HepG2 (cell line): ENCODE measurements around the gene FOXN3. TPM values are rescaled to one million over a fixed set of nuclear protein-coding genes. Genes with fewer than 3 reads are reported as not detected.

ENCODE experiments used
- ARNT2 ChIP-seq: sonication (generic); formaldehyde crosslinking; IDR thresholded peaks from 2 replicates; pipeline ENCODE4 v1.8.0; 2022; ENCODE audit warnings: mild to moderate bottlenecking, low read depth, missing genetic modification reagents, moderate library complexity
- ASH2L ChIP-seq: fragments of 300-600, 200-600 bp; sonication (generic); IDR thresholded peaks from 2 replicates; pipeline ENCODE4 v1.7.0; 2017; ENCODE audit warnings: low read depth, mild to moderate bottlenecking, moderate library complexity, mixed read lengths, low read length; ENCODE audit not compliant: insufficient read length
- ATF7 ChIP-seq, 2 experiments: fragments of 450-650 bp in 1 of 2; sonication (generic) in 1 of 2; formaldehyde crosslinking in 1 of 2; IDR thresholded peaks; 2 replicates each; pipeline versions ENCODE4 v1.4.0 to v1.6.1; 2016 to 2020; ENCODE audit warnings: antibody characterized with exemption in 1 of 2, mild to moderate bottlenecking in 1 of 2, missing genetic modification reagents in 1 of 2
- BCL6 ChIP-seq: IDR thresholded peaks from 2 replicates; pipeline ENCODE4 v1.6.1; 2016; ENCODE audit warnings: missing genetic modification reagents, missing compliant biosample characterization
- HNF4A ChIP-seq: sonication (generic); formaldehyde crosslinking; IDR thresholded peaks from 2 replicates; pipeline ENCODE4 v1.4.0; 2020; ENCODE audit warnings: missing genetic modification reagents
- HNRNPUL1 ChIP-seq: fragments of 200-400 bp; formaldehyde crosslinking; IDR thresholded peaks from 2 replicates; pipeline ENCODE4 v1.6.1; 2017; ENCODE audit warnings: low read depth, mild to moderate bottlenecking, low read length, moderate library complexity
- MTF1 ChIP-seq: sonication (generic); formaldehyde crosslinking; IDR thresholded peaks from 2 replicates; pipeline ENCODE4 v1.5.0; 2020; ENCODE audit warnings: missing genetic modification reagents
- NCOR1 ChIP-seq: fragments of 200-600 bp; sonication (generic); IDR thresholded peaks from 2 replicates; pipeline ENCODE4 v1.7.0; 2017; ENCODE audit warnings: antibody characterized with exemption, low read length, borderline replicate concordance
- SMYD3 ChIP-seq: sonication (generic); formaldehyde crosslinking; IDR thresholded peaks from 2 replicates; pipeline ENCODE4 v1.8.1; 2023; ENCODE audit warnings: mild to moderate bottlenecking, missing genetic modification reagents
- SYNCRIP ChIP-seq: fragments of 200-400 bp; formaldehyde crosslinking; IDR thresholded peaks from 2 replicates; pipeline ENCODE4 v1.6.1; 2018; ENCODE audit warnings: mild to moderate bottlenecking, low read depth, low read length; ENCODE audit not compliant: insufficient read depth
- TBP ChIP-seq: sonication (generic); formaldehyde crosslinking; IDR thresholded peaks from 2 replicates; pipeline ENCODE4 v1.5.0; 2020; ENCODE audit warnings: missing genetic modification reagents
- YEATS4 ChIP-seq: sonication (generic); formaldehyde crosslinking; IDR thresholded peaks from 2 replicates; pipeline ENCODE4 v1.4.0; 2020; ENCODE audit warnings: missing genetic modification reagents, borderline replicate concordance
- ZBTB20 ChIP-seq: sonication (generic); formaldehyde crosslinking; IDR thresholded peaks from 2 replicates; pipeline ENCODE4 v1.8.1; 2023; ENCODE audit warnings: missing genetic modification reagents, low read depth, mild to moderate bottlenecking, borderline replicate concordance
- ZFP90 ChIP-seq: sonication (generic); formaldehyde crosslinking; IDR thresholded peaks from 2 replicates; pipeline ENCODE4 v1.8.0; 2022; ENCODE audit warnings: missing genetic modification reagents, mild to moderate bottlenecking, inconsistent platforms, borderline replicate concordance
- ZNF382 ChIP-seq: sonication (generic); formaldehyde crosslinking; IDR thresholded peaks from 2 replicates; pipeline ENCODE4 v1.5.0; 2020; ENCODE audit warnings: missing genetic modification reagents, mild to moderate bottlenecking, borderline replicate concordance
- ZXDC ChIP-seq: sonication (generic); formaldehyde crosslinking; IDR thresholded peaks from 2 replicates; pipeline ENCODE4 v1.5.0; 2020; ENCODE audit warnings: mild to moderate bottlenecking, missing genetic modification reagents
- polyA plus RNA-seq, 8 experiments: library from polyadenylated mRNA; depleted of rRNA in 3 of 8; stranded (reverse) in 7 of 8; unstranded in 1 of 8; fragments of >200 nt; fragmentation: Illumina TruSeq in 4 of 8; extraction: Trizol in 4 of 8; gene quantifications; 2 replicates each; pipeline versions ENCODE4 v1.2.1 to v1.2.3, GENCODE V29; 2011 to 2016; ENCODE audit warnings: low read depth in 4 of 8, missing spikeins in 1 of 8, mixed read lengths in 1 of 8; ENCODE audit not compliant: insufficient read depth in 1 of 8
- total RNA-seq, 5 experiments: library from RNA; depleted of rRNA; stranded (reverse); fragments of >200 nt; fragmentation: Illumina TruSeq; extraction: Trizol; gene quantifications; 2 replicates each; pipeline ENCODE4 v1.2.3, GENCODE V29; 2016; ENCODE audit warnings: low read depth in 1 of 5
- TF ChIP-seq, protein P1 (sequence below): sonication (generic); formaldehyde crosslinking; IDR thresholded peaks from 2 replicates; pipeline ENCODE4 v1.8.1; 2022; ENCODE audit warnings: mild to moderate bottlenecking, missing genetic modification reagents
- TF ChIP-seq, protein P2 (sequence below): IDR thresholded peaks from 2 replicates; pipeline ENCODE4 v1.6.1; 2016; ENCODE audit warnings: low read depth
- TF ChIP-seq, protein P3 (sequence below): sonication (generic); formaldehyde crosslinking; IDR thresholded peaks from 2 replicates; pipeline ENCODE4 v1.5.0; 2020; ENCODE audit warnings: missing genetic modification reagents

FOXN3 gene
- total and polyA plus RNA-seq, 2 of the 13 experiments (the other 11 are each of a cell fraction or from before 2014, with no cell fraction given), result 32.4 to 70.2 TPM

DNA sequence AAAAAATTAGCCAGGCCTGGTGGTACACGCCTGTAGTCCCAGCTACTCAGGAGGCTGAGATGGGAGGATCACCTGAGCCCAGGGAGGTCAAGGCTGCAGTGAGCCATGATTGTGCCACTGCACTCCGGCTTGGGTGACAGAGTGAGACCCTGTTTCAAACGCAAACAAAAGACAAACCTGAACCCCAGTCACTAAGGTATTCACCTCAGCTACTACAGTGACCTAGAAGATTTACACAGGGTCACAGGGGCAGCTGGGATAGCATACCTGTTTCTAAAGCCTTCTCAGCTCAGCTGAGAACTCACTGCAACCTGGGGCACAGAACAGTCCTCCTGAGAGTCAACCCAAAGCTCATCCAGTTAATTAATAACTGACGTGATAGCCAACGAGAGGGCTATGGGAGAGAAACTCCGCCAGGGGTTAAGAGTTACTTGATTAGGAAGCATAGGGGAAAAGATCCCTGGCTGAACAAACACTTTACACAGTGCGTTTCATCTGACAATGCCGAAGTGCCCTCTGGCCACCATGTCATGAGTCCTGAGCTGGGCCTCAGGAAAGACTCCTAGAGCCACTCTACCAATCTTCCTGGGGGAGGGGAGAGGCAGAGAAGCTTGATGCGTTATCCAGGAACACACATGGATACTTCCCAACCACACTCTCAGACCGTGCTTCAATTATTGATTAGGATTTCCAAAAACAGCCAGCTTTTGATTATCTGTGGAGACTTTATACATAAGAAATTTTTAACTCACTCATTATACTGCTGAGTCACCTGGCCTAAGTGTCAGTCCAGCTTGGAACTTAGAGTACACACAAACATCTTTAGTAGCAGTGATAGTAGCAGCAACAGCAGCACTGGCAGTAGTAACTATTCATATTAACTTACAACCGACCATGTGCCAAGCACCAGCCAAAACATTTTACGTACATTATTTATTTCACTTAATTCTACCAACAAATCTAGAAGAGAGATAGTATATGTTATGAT lies 48.2 kb downstream of the FOXN3 start (continued):
- TF ChIP-seq SYNCRIP, result no peak
- no peak for TF ChIP-seq TBP (CRISPR knock-in tag)
- TF ChIP-seq, protein P1, sequence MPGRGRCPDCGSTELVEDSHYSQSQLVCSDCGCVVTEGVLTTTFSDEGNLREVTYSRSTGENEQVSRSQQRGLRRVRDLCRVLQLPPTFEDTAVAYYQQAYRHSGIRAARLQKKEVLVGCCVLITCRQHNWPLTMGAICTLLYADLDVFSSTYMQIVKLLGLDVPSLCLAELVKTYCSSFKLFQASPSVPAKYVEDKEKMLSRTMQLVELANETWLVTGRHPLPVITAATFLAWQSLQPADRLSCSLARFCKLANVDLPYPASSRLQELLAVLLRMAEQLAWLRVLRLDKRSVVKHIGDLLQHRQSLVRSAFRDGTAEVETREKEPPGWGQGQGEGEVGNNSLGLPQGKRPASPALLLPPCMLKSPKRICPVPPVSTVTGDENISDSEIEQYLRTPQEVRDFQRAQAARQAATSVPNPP (CRISPR knock-in tag), result peak; percentile 54; the same call in 1 of the 2 replicates
- TF ChIP-seq ZNF382 (CRISPR knock-in tag), result no peak
- peak; percentile 41; the same call in 1 of the 2 replicates for TF ChIP-seq HNRNPUL1
- TF ChIP-seq BCL6 (CRISPR knock-in tag), result peak; percentile 62; the same call in 1 of the 2 replicates
- peak; percentile 78 for TF ChIP-seq SMYD3
- peak; percentile 31; the same call in 1 of the 2 replicates for TF ChIP-seq YEATS4 (CRISPR knock-in tag)
- no peak for TF ChIP-seq ZXDC (CRISPR knock-in tag)
- no peak for TF ChIP-seq MTF1
- TF ChIP-seq, protein P2, sequence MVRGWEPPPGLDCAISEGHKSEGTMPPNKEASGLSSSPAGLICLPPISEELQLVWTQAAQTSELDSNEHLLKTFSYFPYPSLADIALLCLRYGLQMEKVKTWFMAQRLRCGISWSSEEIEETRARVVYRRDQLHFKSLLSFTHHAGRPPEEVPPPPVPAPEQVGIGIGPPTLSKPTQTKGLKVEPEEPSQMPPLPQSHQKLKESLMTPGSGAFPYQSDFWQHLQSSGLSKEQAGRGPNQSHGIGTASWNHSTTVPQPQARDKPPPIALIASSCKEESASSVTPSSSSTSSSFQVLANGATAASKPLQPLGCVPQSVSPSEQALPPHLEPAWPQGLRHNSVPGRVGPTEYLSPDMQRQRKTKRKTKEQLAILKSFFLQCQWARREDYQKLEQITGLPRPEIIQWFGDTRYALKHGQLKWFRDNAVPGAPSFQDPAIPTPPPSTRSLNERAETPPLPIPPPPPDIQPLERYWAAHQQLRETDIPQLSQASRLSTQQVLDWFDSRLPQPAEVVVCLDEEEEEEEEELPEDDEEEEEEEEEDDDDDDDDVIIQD (CRISPR knock-in tag), result peak; percentile 78
- peak; percentile 47; the same call in 1 of the 2 replicates for TF ChIP-seq NCOR1
- TF ChIP-seq ZFP90 (CRISPR knock-in tag), result peak; percentile 98
- TF ChIP-seq, protein P3, sequence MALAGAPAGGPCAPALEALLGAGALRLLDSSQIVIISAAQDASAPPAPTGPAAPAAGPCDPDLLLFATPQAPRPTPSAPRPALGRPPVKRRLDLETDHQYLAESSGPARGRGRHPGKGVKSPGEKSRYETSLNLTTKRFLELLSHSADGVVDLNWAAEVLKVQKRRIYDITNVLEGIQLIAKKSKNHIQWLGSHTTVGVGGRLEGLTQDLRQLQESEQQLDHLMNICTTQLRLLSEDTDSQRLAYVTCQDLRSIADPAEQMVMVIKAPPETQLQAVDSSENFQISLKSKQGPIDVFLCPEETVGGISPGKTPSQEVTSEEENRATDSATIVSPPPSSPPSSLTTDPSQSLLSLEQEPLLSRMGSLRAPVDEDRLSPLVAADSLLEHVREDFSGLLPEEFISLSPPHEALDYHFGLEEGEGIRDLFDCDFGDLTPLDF (CRISPR knock-in tag), result no peak
- TF ChIP-seq HNF4A, result peak; percentile 66
- peak; percentile 66; the same call in 1 of the 2 replicates for TF ChIP-seq ZBTB20 (CRISPR knock-in tag)
- no peak for TF ChIP-seq ATF7 (IDR thresholded peaks at IDR 0.05)
- no peak for TF ChIP-seq ATF7 (CRISPR knock-in tag; IDR thresholded peaks at IDR 0.05)
- peak; percentile 85 for TF ChIP-seq ASH2L
- TF ChIP-seq ARNT2 (CRISPR knock-in tag), result peak; percentile 26; the same call in 1 of the 2 replicates
